Measurements from ENCODE around the gene COPB1.

The COPB1 gene

GRCh38 chr11:14471127-14471526 is 28.5 kb downstream of the COPB1 start:
- no peak for TF ChIP-seq CTCF (IDR thresholded peaks at IDR 0.05; ENCODE audit: extremely low read depth, missing control alignments)
- no peak for DNase-seq (ENCODE audit: low spot score)

DNA sequence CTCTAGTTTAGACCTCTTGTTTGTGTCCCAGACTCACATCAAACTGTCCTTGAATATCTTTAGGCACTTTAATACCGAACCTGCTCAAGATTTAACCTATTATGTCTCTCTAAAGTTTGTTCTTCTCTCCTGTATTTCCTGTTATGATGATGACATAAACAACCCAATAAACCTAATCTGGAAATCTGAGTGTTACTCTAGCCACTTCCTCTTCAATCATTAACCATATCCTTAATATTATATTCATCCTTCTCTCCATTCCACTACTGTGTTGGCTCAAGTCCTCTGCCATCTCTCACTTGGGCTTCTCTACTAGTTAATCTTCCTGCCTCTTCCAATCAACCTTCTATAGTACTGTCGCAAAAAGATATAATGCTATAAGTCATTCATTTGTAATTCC is 36.0 kb downstream of the COPB1 start:
- no peak for DNase-seq (ENCODE audit: low spot score)
- no peak for TF ChIP-seq CTCF (IDR thresholded peaks at IDR 0.05; ENCODE audit: extremely low read depth, missing control alignments)

GRCh38 chr11:14460147-14460546 is 39.5 kb downstream of the COPB1 start:
- no peak for TF ChIP-seq CTCF (IDR thresholded peaks at IDR 0.05; ENCODE audit: extremely low read depth, missing control alignments)
- no peak for DNase-seq (ENCODE audit: low spot score)

GRCh38 chr11:14458377-14458776 is 41.2 kb downstream of the COPB1 start:
- DNase-seq (ENCODE audit: low spot score): no peak
- TF ChIP-seq CTCF (IDR thresholded peaks at IDR 0.05; ENCODE audit: extremely low read depth, missing control alignments): no peak

GRCh38 chr11:14455648-14456430 is 43.8 kb downstream of the COPB1 start:
- DNase-seq (ENCODE audit: low spot score): no peak

GRCh38 chr11:14454861-14455632 is 44.6 kb downstream of the COPB1 start:
- DNase-seq (ENCODE audit: low spot score): peak; percentile 19
- no peak for TF ChIP-seq CTCF (IDR thresholded peaks at IDR 0.05; ENCODE audit: extremely low read depth, missing control alignments)

More at GRCh38 chr11:14455648-14456430, 43.8 kb downstream of the COPB1 start:
- TF ChIP-seq CTCF (IDR thresholded peaks at IDR 0.05; ENCODE audit: extremely low read depth, missing control alignments): no peak

GRCh38 chr11:14451825-14452224 is 47.8 kb downstream of the COPB1 start:
- DNase-seq (ENCODE audit: low spot score): no peak
- TF ChIP-seq CTCF (IDR thresholded peaks at IDR 0.05; ENCODE audit: extremely low read depth, missing control alignments): no peak
